ENCODE measurements around the gene DGKQ. TPM values are rescaled to one million over a fixed set of nuclear protein-coding genes. Genes with fewer than 3 reads are reported as not detected.

DGKQ gene
- total and polyA plus RNA-seq, 3 donors from 2014 or later = 10.8 to 22.7 (median 20.7) TPM

- DNase-seq = no peak
- H3K9me3 ChIP-seq = no peaks in the 10 kb centered on the region
- TF ChIP-seq CTCF (IDR thresholded peaks at IDR 0.05) = no peak
- no peak for TF ChIP-seq POLR2A (IDR thresholded peaks at IDR 0.05)
- intact Hi-C loops (cut with DNase I; ENCODE audit: low total_unique reads) = no loop called here
- H3K4me3 ChIP-seq = no peak overlapping the region
- no peaks in the 10 kb centered on the region for H3K4me1 ChIP-seq
- H3K27ac ChIP-seq = no peak overlapping the region
- 92 to 98% methylated on average over 8 to 16 of the region's 19 CpGs for WGBS, 2 donors
- H3K36me3 ChIP-seq (ENCODE audit: low read depth, missing control alignments) = no peaks in the 10 kb centered on the region
- H3K27me3 ChIP-seq = no peaks in the 10 kb centered on the region
These were observed 48.1 kb upstream of the DGKQ start for GRCh38 chr4:1021386-1022050.

- Histone ChIP-seq H3K27me3 (no peaks in the 10 kb centered on the region), H3K4me1 (no peaks in the 10 kb centered on the region), H3K27ac (no peak overlapping the region), H3K36me3 (ENCODE audit: low read depth, missing control alignments) (no peaks in the 10 kb centered on the region), H3K9me3 (no peaks in the 10 kb centered on the region), H3K4me3 (no peak overlapping the region)
- 73 to 78% methylated on average over 3 to 20 of the region's 23 CpGs for WGBS, 2 donors
- TF ChIP-seq CTCF (IDR thresholded peaks at IDR 0.05) (no peak), POLR2A (IDR thresholded peaks at IDR 0.05) (no peak)
- intact Hi-C loops (cut with DNase I; ENCODE audit: low total_unique reads) = no loop called here
- DNase-seq = no peak
These were observed 46.5 kb upstream of the DGKQ start for GRCh38 chr4:1019729-1020470.

- H3K27ac ChIP-seq = no peak overlapping the region
- H3K9me3 ChIP-seq = no peaks in the 10 kb centered on the region
- H3K4me3 ChIP-seq = no peak overlapping the region
- no peaks in the 10 kb centered on the region for H3K27me3 ChIP-seq
- no peak for DNase-seq
- no peaks in the 10 kb centered on the region for H3K36me3 ChIP-seq (ENCODE audit: low read depth, missing control alignments)
- 70 to 72% methylated on average over 2 to 9 of the region's 9 CpGs for WGBS, 2 donors
- TF ChIP-seq CTCF (IDR thresholded peaks at IDR 0.05) = no peak
- H3K4me1 ChIP-seq = no peaks in the 10 kb centered on the region
- intact Hi-C loops (cut with DNase I; ENCODE audit: low total_unique reads) = no loop called here
These were observed 46.0 kb upstream of the DGKQ start for GRCh38 chr4:1019320-1019719.

DNA sequence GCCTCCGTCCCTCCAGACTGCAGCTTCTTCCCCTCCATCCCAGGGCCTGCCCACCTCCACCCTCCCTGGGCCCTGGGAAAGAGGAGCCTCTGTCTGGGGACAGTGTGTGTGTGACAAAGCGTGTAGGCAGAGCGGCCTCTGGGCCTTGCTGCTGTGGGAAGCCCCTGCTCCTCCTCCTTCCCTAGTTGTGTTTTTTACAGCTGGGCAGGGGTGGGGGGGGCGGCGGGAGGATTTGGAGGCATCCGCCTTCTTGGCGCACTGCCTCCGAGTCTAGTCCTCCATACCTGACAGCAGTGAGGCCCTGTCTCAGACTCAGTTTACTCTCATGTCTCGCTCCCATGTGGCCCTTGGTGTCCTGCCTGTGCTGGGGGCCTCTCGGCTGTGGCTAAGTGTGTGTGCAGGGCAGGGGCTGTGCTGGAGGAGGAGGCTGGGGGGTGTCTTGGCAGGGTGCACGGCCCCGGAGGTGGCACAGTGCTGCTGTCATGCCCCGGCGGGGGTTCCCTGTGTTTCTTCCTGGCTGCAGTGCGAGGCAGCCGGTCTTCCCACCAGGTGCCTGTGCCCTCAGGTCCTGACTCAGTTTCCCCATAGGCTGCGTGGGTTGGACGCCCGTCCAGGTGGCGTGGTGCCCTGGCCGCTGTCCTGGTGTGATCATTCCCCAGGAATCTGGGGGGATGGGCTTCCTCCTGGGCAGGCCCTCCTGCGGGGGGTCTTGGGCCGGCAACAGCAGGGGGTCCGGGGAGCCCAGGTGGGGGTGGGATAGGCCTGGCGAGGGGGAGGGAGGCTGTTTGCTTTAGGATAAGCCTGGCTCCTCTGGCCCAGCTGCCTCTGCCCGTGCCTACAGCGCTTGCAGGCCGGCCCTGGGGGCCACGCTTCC lies 45.0 kb upstream of the DGKQ start:
- 83 to 86% methylated on average over 7 to 29 of the region's 29 CpGs for WGBS, 2 donors
- intact Hi-C loops (cut with DNase I; ENCODE audit: low total_unique reads) = no loop called here
- H3K4me3 ChIP-seq = no peak overlapping the region
- H3K27me3 ChIP-seq = no peaks in the 10 kb centered on the region
- no peak overlapping the region for H3K27ac ChIP-seq
- H3K4me1 ChIP-seq = no peaks in the 10 kb centered on the region
- H3K9me3 ChIP-seq = no peaks in the 10 kb centered on the region
- DNase-seq = no peak
- H3K36me3 ChIP-seq (ENCODE audit: low read depth, missing control alignments) = no peaks in the 10 kb centered on the region
- TF ChIP-seq CTCF (IDR thresholded peaks at IDR 0.05) = no peak
- no peak for TF ChIP-seq POLR2A (IDR thresholded peaks at IDR 0.05)
